ENCODE results near the gene OLIG2.

OLIG2 gene

GRCh38 chr21:33033961-33034413, 8.3 kb downstream of the OLIG2 start:
- no peak for DNase-seq

- DNase-seq = no peak
These were observed 9.4 kb downstream of the OLIG2 start for GRCh38 chr21:33035147-33035546.

GRCh38 chr21:33036430-33037162, 10.9 kb downstream of the OLIG2 start:
- DNase-seq = no peak

- no peak for DNase-seq
These were observed 11.8 kb downstream of the OLIG2 start for GRCh38 chr21:33037501-33037900.

GRCh38 chr21:33039536-33039935, 13.8 kb downstream of the OLIG2 start:
- DNase-seq = no peak

GRCh38 chr21:33040215-33040614, 14.5 kb downstream of the OLIG2 start:
- DNase-seq = no peak

- DNase-seq = no peak
These were observed 16.2 kb downstream of the OLIG2 start for GRCh38 chr21:33041981-33042380.

- no peak for DNase-seq
These were observed 17.1 kb downstream of the OLIG2 start for GRCh38 chr21:33042812-33043211.

- no peak for DNase-seq
These were observed 20.7 kb downstream of the OLIG2 start for GRCh38 chr21:33046455-33046854.

- no peak for DNase-seq
These were observed 21.5 kb downstream of the OLIG2 start for GRCh38 chr21:33047231-33047630.

GRCh38 chr21:33051925-33052324, 26.2 kb downstream of the OLIG2 start:
- DNase-seq = no peak

GRCh38 chr21:33053951-33054350, 28.2 kb downstream of the OLIG2 start:
- no peak for DNase-seq

GRCh38 chr21:33055991-33056390, 30.3 kb downstream of the OLIG2 start:
- DNase-seq = no peak

- no peak for DNase-seq
These were observed 31.7 kb downstream of the OLIG2 start for GRCh38 chr21:33057385-33057940.

- no peak for DNase-seq
These were observed 32.8 kb downstream of the OLIG2 start for GRCh38 chr21:33058527-33058926.

GRCh38 chr21:33058957-33059356, 33.2 kb downstream of the OLIG2 start:
- no peak for DNase-seq

- DNase-seq = peak; percentile 80
These were observed 33.7 kb downstream of the OLIG2 start for GRCh38 chr21:33059380-33059841.

- no peak for DNase-seq
These were observed 35.5 kb downstream of the OLIG2 start for GRCh38 chr21:33061233-33061632.

- DNase-seq = no peak
These were observed 37.7 kb downstream of the OLIG2 start for GRCh38 chr21:33063375-33063883.

GRCh38 chr21:33063907-33064622, 38.3 kb downstream of the OLIG2 start:
- no peak for DNase-seq

- no peak for DNase-seq
These were observed 39.1 kb downstream of the OLIG2 start for GRCh38 chr21:33064623-33065390.

GRCh38 chr21:33067043-33067442, 41.3 kb downstream of the OLIG2 start:
- DNase-seq = no peak

- DNase-seq = peak; percentile 54
These were observed 41.7 kb downstream of the OLIG2 start for GRCh38 chr21:33067457-33067856.
